Measurements from ENCODE around the gene PPP3CA. TPM values are rescaled to one million over a fixed set of nuclear protein-coding genes. Genes with fewer than 3 reads are reported as not detected.

PPP3CA gene
- 29.4 TPM for polyA plus RNA-seq (2013, experiment 1 of 2; ENCODE audit: insufficient read length)
- 22.0 TPM for polyA plus RNA-seq (2013, experiment 2 of 2; ENCODE audit: insufficient read length)

- DNase-seq = no peak
Measured at GRCh38 chr4:101347267-101347556, at the start of gene PPP3CA. TSS of gene PPP3CA (minus strand) at chr4:101347526.

GRCh38 chr4:101393256-101393655, 45.9 kb upstream of the PPP3CA start:
- peak; percentile 5 for DNase-seq

GRCh38 chr4:101370663-101371210, 23.4 kb upstream of the PPP3CA start:
- no peak for DNase-seq

GRCh38 chr4:101367201-101367600, 19.9 kb upstream of the PPP3CA start:
- peak; percentile 97 for DNase-seq

- peak; percentile 53 for DNase-seq
Measured at GRCh38 chr4:101366331-101366730, 19.0 kb upstream of the PPP3CA start.

- peak; percentile 68 for DNase-seq
Measured at GRCh38 chr4:101357751-101358150, 10.4 kb upstream of the PPP3CA start.

GRCh38 chr4:101356928-101357327, 9.6 kb upstream of the PPP3CA start:
- DNase-seq = peak; percentile 89

- peak; percentile 85 for DNase-seq
Measured at GRCh38 chr4:101355767-101356702, 8.7 kb upstream of the PPP3CA start.

- DNase-seq = no peak
Measured at GRCh38 chr4:101355246-101355645, 7.9 kb upstream of the PPP3CA start.

- no peak for DNase-seq
Measured at GRCh38 chr4:101349801-101350064, 2.4 kb upstream of the PPP3CA start.

GRCh38 chr4:101348995-101349800, 1.9 kb upstream of the PPP3CA start:
- DNase-seq = no peak

- DNase-seq = peak; percentile 45
Measured at GRCh38 chr4:101348367-101348827, 1.1 kb upstream of the PPP3CA start.

- peak; percentile 96 for DNase-seq
Measured at GRCh38 chr4:101347557-101348366, 436 bp upstream of the PPP3CA start.

- peak; percentile 72 for DNase-seq
Measured at GRCh38 chr4:101346351-101347266, 717 bp downstream of the PPP3CA start.

- peak; percentile 48 for DNase-seq
Measured at GRCh38 chr4:101345596-101346350, 1.6 kb downstream of the PPP3CA start.

- peak; percentile 26 for DNase-seq
Measured at GRCh38 chr4:101345271-101345595, 2.1 kb downstream of the PPP3CA start.

GRCh38 chr4:101339332-101339731, 8.0 kb downstream of the PPP3CA start:
- DNase-seq = no peak

- DNase-seq = peak; percentile 57
Measured at GRCh38 chr4:101337688-101338087, 9.6 kb downstream of the PPP3CA start.

- DNase-seq = no peak
Measured at GRCh38 chr4:101334963-101335572, 12.3 kb downstream of the PPP3CA start.

- no peak for DNase-seq
Measured at GRCh38 chr4:101332424-101332823, 14.9 kb downstream of the PPP3CA start.

All from fibroblast of skin of back (primary cell).